Fibroblast of upper back skin (primary cell): ENCODE measurements around the gene SF3B3.
"Not testable (repeated sequence)": the region's sequence is repeated elsewhere in the genome, so short reads cannot be mapped to it uniquely, and the experiment has no call there.

Experiments used
- DNase-seq: peaks from one replicate; pipeline ENCODE4 v3.0.0-alpha.2; 2013

SF3B3 gene

GRCh38 chr16:70592106-70592571 lies 68.5 kb downstream of the SF3B3 start:
- no peak for DNase-seq

- DNase-seq, result no peak
Measured at GRCh38 chr16:70593544-70593943, 69.9 kb downstream of the SF3B3 start.

- no peak for DNase-seq
Measured at GRCh38 chr16:70594569-70594968, 71.0 kb downstream of the SF3B3 start.

GRCh38 chr16:70597135-70597835 lies 73.7 kb downstream of the SF3B3 start:
- DNase-seq, result no peak

- no peak for DNase-seq
Measured at GRCh38 chr16:70598937-70599503, 75.4 kb downstream of the SF3B3 start.

GRCh38 chr16:70600730-70601129 lies 77.1 kb downstream of the SF3B3 start:
- DNase-seq, result no peak

GRCh38 chr16:70601576-70602575 lies 78.3 kb downstream of the SF3B3 start:
- DNase-seq, result no peak

- DNase-seq, result no peak
Measured at GRCh38 chr16:70602831-70603230, 79.2 kb downstream of the SF3B3 start.

GRCh38 chr16:70604407-70605282 lies 81.0 kb downstream of the SF3B3 start:
- no peak for DNase-seq

- DNase-seq, result no peak
Measured at GRCh38 chr16:70605283-70605657, 81.7 kb downstream of the SF3B3 start.

- no peak for DNase-seq
Measured at GRCh38 chr16:70608521-70608920, 84.9 kb downstream of the SF3B3 start.

- DNase-seq, result no peak
Measured at GRCh38 chr16:70610273-70611223, 86.9 kb downstream of the SF3B3 start.

GRCh38 chr16:70611224-70611598 lies 87.6 kb downstream of the SF3B3 start:
- DNase-seq, result no peak

GRCh38 chr16:70611785-70612303 lies 88.2 kb downstream of the SF3B3 start:
- DNase-seq, result no peak

- DNase-seq, result no peak
Measured at GRCh38 chr16:70612931-70613330, 89.3 kb downstream of the SF3B3 start.

- no peak for DNase-seq
Measured at GRCh38 chr16:70614208-70614951, 90.8 kb downstream of the SF3B3 start.

- no peak for DNase-seq
Measured at GRCh38 chr16:70615945-70616344, 92.3 kb downstream of the SF3B3 start.

GRCh38 chr16:70621864-70622263 lies 98.2 kb downstream of the SF3B3 start:
- DNase-seq, result not testable (repeated sequence)
